GM12892 (cell line): Measurements from ENCODE around the gene JAKMIP1.

Source experiments
- DNase-seq: peaks from one replicate; pipeline ENCODE4 v3.0.0; 2011; ENCODE audit not compliant: insufficient read length
- FAIRE-seq: peaks from 2 replicates; lab custom pipeline; 2011; peaks lifted over from hg19 to GRCh38; lab: Jason Lieb, UNC
- POLR2A ChIP-seq: IDR thresholded peaks from 2 replicates; pipeline ENCODE4 v1.6.1; 2011; ENCODE audit warnings: low read depth, low read length, control low read depth
- POLR2AphosphoS5 ChIP-seq: IDR thresholded peaks from 2 replicates; pipeline ENCODE4 v1.6.1; 2011; ENCODE audit warnings: low read depth, low read length, control low read depth
- TAF1 ChIP-seq: IDR thresholded peaks from 2 replicates; pipeline ENCODE4 v1.6.1; 2011; ENCODE audit warnings: low read depth, mild to moderate bottlenecking, control low read depth, low read length, borderline replicate concordance

Gene JAKMIP1

GRCh38 chr4:6028168-6028567 lies 172.2 kb downstream of the JAKMIP1 start:
- DNase-seq, result no peak
- no peak for TF ChIP-seq POLR2AphosphoS5
- TF ChIP-seq TAF1, result no peak
- TF ChIP-seq POLR2A, result no peak
- FAIRE-seq, result no peak

GRCh38 chr4:6027392-6027791 lies 173.0 kb downstream of the JAKMIP1 start:
- FAIRE-seq, result no peak
- TF ChIP-seq POLR2AphosphoS5 (no peak), TAF1 (no peak), POLR2A (no peak)
- no peak for DNase-seq

- FAIRE-seq (no peak), DNase-seq (no peak)
- TF ChIP-seq POLR2AphosphoS5 (no peak), POLR2A (no peak), TAF1 (no peak)
Observed at GRCh38 chr4:6024313-6024960, 175.9 kb downstream of the JAKMIP1 start.

- FAIRE-seq (no peak), DNase-seq (no peak)
- TF ChIP-seq POLR2AphosphoS5 (no peak), POLR2A (no peak), TAF1 (no peak)
Observed at GRCh38 chr4:6023731-6024130, 176.6 kb downstream of the JAKMIP1 start.

- DNase-seq, result no peak
- FAIRE-seq, result no peak
- TF ChIP-seq TAF1 (no peak), POLR2A (no peak), POLR2AphosphoS5 (no peak)
Observed at GRCh38 chr4:6022607-6023288, 177.6 kb downstream of the JAKMIP1 start.

GRCh38 chr4:6021831-6022606 lies 178.3 kb downstream of the JAKMIP1 start:
- FAIRE-seq (no peak), DNase-seq (no peak)
- TF ChIP-seq POLR2AphosphoS5 (no peak), TAF1 (no peak), POLR2A (no peak)

GRCh38 chr4:6020613-6021012 lies 179.7 kb downstream of the JAKMIP1 start:
- FAIRE-seq (no peak), DNase-seq (no peak)
- no peak for TF ChIP-seq TAF1
- TF ChIP-seq POLR2A, result no peak
- no peak for TF ChIP-seq POLR2AphosphoS5

GRCh38 chr4:6019316-6020263 lies 180.8 kb downstream of the JAKMIP1 start:
- TF ChIP-seq POLR2AphosphoS5, result no peak
- no peak for TF ChIP-seq POLR2A
- TF ChIP-seq TAF1, result no peak
- FAIRE-seq (peak; percentile 33), DNase-seq (peak; percentile 46)

GRCh38 chr4:6018331-6018730 lies 182.0 kb downstream of the JAKMIP1 start, which contains the start of gene C4orf50:
TSS of gene C4orf50 (minus strand) at chr4:6018431.
- no peak for TF ChIP-seq POLR2A
- TF ChIP-seq POLR2AphosphoS5, result no peak
- TF ChIP-seq TAF1, result no peak
- DNase-seq (no peak), FAIRE-seq (no peak)

- FAIRE-seq, result no peak
- no peak for DNase-seq
- TF ChIP-seq POLR2AphosphoS5, result no peak
- TF ChIP-seq POLR2A, result no peak
Observed at GRCh38 chr4:6017800-6018199, 182.5 kb downstream of the JAKMIP1 start.
